B cell (primary cell): ENCODE data around the gene BCDIN3D. TPM values are rescaled to one million over a fixed set of nuclear protein-coding genes. Genes with fewer than 3 reads are reported as not detected.

Experiments used
- ATAC-seq: fragments of 200-7000 bp; cut with Tn5 transposase; one replicate; pipeline ENCODE4 v1.10.0; 2021; ENCODE audit warnings: low read depth, mild to moderate bottlenecking, moderate number of reproducible peaks, moderate library complexity
- CTCF ChIA-PET: fragments of 350-600 bp; sonication (Branson Sonifier 250); formaldehyde crosslinking; loops from one replicate; lab custom pipeline; 2021; ENCODE audit warnings: antibody characterized with exemption, inconsistent platforms; lab: Charles Lee
- POLR2A ChIA-PET: fragments of 350-600 bp; sonication (Branson Sonifier 250); formaldehyde crosslinking; loops from one replicate; lab custom pipeline; 2021; ENCODE audit warnings: antibody characterized with exemption; lab: Charles Lee
- DNase-seq: peaks from one replicate; pipeline ENCODE4 v3.0.0; 2013
- H2AFZ ChIP-seq: 2 replicates; pipeline ENCODE4 v1.6.1; 2012; ENCODE audit warnings: mild to moderate bottlenecking, low read depth, low read length; ENCODE audit not compliant: insufficient read depth, poor library complexity, severe bottlenecking
- H3K27ac ChIP-seq, 2 donors: 1 replicate in 1 of 2; 2 replicates in 1 of 2; pipeline ENCODE4 v1.5.1; 2012 to 2013; ENCODE audit warnings: low read length in 2 of 2, mild to moderate bottlenecking in 2 of 2, moderate library complexity in 1 of 2
- H3K27me3 ChIP-seq, 4 experiments: fragments of 200-600 bp in 1 of 4; sonication (generic) in 1 of 4; replicated peaks in 1 of 4; 1 replicate in 2 of 4; 2 replicates in 2 of 4; pipeline versions ENCODE4 v1.6.1 to v1.7.0; 2013 to 2016; ENCODE audit warnings: low read length in 3 of 4, mild to moderate bottlenecking in 2 of 4, mixed read lengths in 1 of 4, moderate library complexity in 1 of 4; ENCODE audit not compliant: insufficient read depth in 4 of 4, control insufficient read depth in 3 of 4; ENCODE audit errors: control extremely low read depth in 1 of 4
- H3K36me3 ChIP-seq, 2 experiments: replicated peaks in 1 of 2; 1 replicate in 1 of 2; 2 replicates in 1 of 2; pipeline versions ENCODE4 v1.6.1 to v1.7.1; 2013; ENCODE audit warnings: low read length in 1 of 2; ENCODE audit not compliant: insufficient read depth in 2 of 2, control insufficient read depth in 1 of 2; ENCODE audit errors: control extremely low read depth in 1 of 2, extremely low read depth in 1 of 2
- H3K4me1 ChIP-seq, 2 donors: fragments of 200-600 bp in 1 of 2; sonication (generic) in 1 of 2; 1 replicate in 1 of 2; 2 replicates in 1 of 2; pipeline versions ENCODE4 v1.5.1 to v1.6.1; 2013 to 2017; ENCODE audit warnings: low read length in 2 of 2; ENCODE audit not compliant: control insufficient read depth in 2 of 2, insufficient read depth in 2 of 2
- H3K4me2 ChIP-seq: replicated peaks from 2 replicates; pipeline ENCODE3; 2012; ENCODE audit warnings: mild to moderate bottlenecking, low read depth, low read length; ENCODE audit not compliant: poor library complexity, severe bottlenecking
- H3K4me3 ChIP-seq, 5 experiments: fragments of 200-600 bp in 1 of 5; sonication (generic) in 1 of 5; 1 replicate in 3 of 5; 2 replicates in 2 of 5; pipeline versions ENCODE4 v1.5.1 to v1.7.0; 2011 to 2016; ENCODE audit warnings: low read length in 4 of 5, mild to moderate bottlenecking in 4 of 5, low read depth in 2 of 5, control low read depth in 1 of 5, moderate library complexity in 1 of 5; ENCODE audit not compliant: insufficient read depth in 1 of 5; ENCODE audit errors: control extremely low read depth in 1 of 5, extremely low read depth in 1 of 5
- H3K79me2 ChIP-seq: fragments of 200-600 bp; sonication (generic); one replicate; pipeline ENCODE4 v1.6.0; 2016; ENCODE audit warnings: low read length; ENCODE audit not compliant: control insufficient read depth, insufficient read depth
- H3K9ac ChIP-seq: fragments of 200-600 bp; sonication (generic); 2 replicates; pipeline ENCODE4 v1.6.1; 2017; ENCODE audit warnings: mild to moderate bottlenecking, low read length, moderate library complexity
- H3K9me3 ChIP-seq, 3 donors: one replicate each; pipeline versions ENCODE4 v1.6.1 to v1.7.1; 2013; ENCODE audit warnings: low read length in 2 of 3; ENCODE audit not compliant: control insufficient read depth in 2 of 3, insufficient read depth in 1 of 3; ENCODE audit errors: control extremely low read depth in 1 of 3
- H4K20me1 ChIP-seq: 2 replicates; pipeline ENCODE4 v1.6.0; 2012; ENCODE audit warnings: mild to moderate bottlenecking, low read length; ENCODE audit not compliant: insufficient read depth, control insufficient read depth, poor library complexity, severe bottlenecking
- H3K27ac Mint-ChIP-seq: one replicate; pipeline ENCODE4 v1.8.0; 2021; ENCODE audit warnings: mixed read lengths
- H3K27me3 Mint-ChIP-seq: one replicate; pipeline ENCODE4 v1.8.0; 2021; ENCODE audit warnings: mixed read lengths
- H3K4me1 Mint-ChIP-seq: one replicate; pipeline ENCODE4 v1.8.0; 2021; ENCODE audit warnings: mixed read lengths
- H3K4me3 Mint-ChIP-seq: one replicate; pipeline ENCODE4 v1.8.0; 2021; ENCODE audit warnings: mixed read lengths
- H3K9me3 Mint-ChIP-seq: one replicate; pipeline ENCODE4 v1.8.0; 2022; ENCODE audit warnings: mixed read lengths; ENCODE audit not compliant: insufficient read depth
- CTCF ChIP-seq: fragments of 200-600 bp; IDR thresholded peaks from one replicate; pipeline ENCODE4 v1.8.0; 2022; ENCODE audit warnings: antibody characterized with exemption, mild to moderate bottlenecking
- EZH2 ChIP-seq: IDR thresholded peaks from 2 replicates; pipeline ENCODE4 v1.6.1; 2012; ENCODE audit warnings: borderline replicate concordance, low read depth, mild to moderate bottlenecking, moderate library complexity, low read length; ENCODE audit not compliant: insufficient read depth, poor library complexity, severe bottlenecking
- WGBS: methylation state at CpG from one replicate; pipeline ENCODE4 v1.1.5; 2013; ENCODE audit warnings: missing lambda C conversion rate; ENCODE audit not compliant: insufficient coverage; 5-methylcytosine and 5-hydroxymethylcytosine counted together
- intact Hi-C: fragments of 100-400 bp; cut with micrococcal nuclease; formaldehyde crosslinking; loops from one replicate; pipeline ENCODE4 v1.10.0; 2022
- polyA plus RNA-seq: library from polyadenylated mRNA; depleted of rRNA; stranded (reverse); fragments of >200 nt; gene quantifications from 2 replicates; pipeline ENCODE4 v1.2.3, GENCODE V29; 2012
- total RNA-seq, 2 donors: library from RNA; stranded (reverse); fragments of 120-200 nt in 1 of 2; gene quantifications; 1 replicate in 1 of 2; 2 replicates in 1 of 2; pipeline versions ENCODE4 v1.2.3 to v1.2.4, GENCODE V29; 2013 to 2022

Gene BCDIN3D
- total and polyA plus RNA-seq, 2 donors (not counting 1 experiment from before 2014, with no cell fraction given) = 2.0 to 17.4 TPM

DNA sequence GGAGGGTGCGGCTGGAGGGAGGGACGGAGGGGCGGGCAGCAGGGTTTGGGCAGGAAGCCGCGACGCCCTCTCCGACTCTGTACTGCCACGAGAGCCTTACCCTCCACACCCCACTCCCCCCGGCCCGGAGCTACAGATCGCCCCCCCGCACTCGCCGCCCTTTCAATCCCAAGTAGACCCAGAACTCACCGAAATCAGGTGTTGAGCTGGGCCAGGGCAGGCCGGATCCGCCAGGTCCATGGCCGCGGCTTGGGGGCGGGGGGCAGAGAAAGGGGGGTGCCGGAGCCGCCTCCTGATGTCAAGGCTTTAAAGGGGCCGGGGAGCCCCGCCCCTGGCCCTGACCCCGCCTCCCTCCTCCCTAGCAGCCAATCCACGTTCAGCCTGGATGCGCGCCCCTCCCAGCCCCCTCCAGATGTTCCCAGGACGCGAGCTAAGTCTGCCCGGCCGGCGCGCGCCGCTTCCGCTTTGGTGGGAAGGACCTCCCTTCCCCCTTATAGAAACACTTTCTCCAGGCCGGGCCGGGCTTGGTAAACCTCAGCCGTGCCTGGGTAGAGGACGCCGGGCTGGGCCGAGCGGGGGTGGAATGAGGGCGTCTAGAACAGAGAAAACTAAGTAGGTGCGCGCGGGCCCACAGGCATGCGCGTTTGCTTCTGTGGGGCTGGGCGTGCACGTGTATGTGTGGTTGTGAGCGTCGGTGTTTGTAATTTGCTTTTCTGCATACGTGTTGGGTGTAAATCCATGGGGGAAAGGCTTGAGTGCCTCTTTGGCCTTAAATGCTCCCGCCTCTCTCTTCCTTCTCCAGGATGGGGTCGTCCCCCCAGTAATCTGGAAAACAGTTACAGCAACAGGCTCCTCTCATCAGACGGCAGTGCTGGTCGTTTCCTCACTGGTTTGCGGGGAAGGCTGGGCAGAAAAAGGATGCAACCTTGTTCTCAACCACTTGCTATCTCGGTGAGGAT is 14.5 kb downstream of the BCDIN3D start, which contains the start of gene NCKAP5L:
TSS of gene NCKAP5L (minus strand) at position 281 of the 959 bp plus-strand sequence. CDS start 24,369 bp downstream, outside the sequence.
- H2AFZ ChIP-seq = peak within 1 kb of the TSS; percentile 89
- Mint-ChIP-seq H3K27me3 (no peaks in the 10 kb centered on the region), H3K27ac (peak within 1 kb of the TSS; percentile 97), H3K9me3 (no peaks in the 10 kb centered on the region), H3K4me3 (peak within 1 kb of the TSS; percentile 99), H3K4me1 (peaks cover 39% of the 10 kb centered on the region)
- H3K4me3 ChIP-seq = peak within 1 kb of the TSS; percentile 60 to 84 (median 73)
- H3K27me3 ChIP-seq = no peaks in the 10 kb centered on the region
- peak within 1 kb of the TSS; percentile 89 for H3K4me2 ChIP-seq
- 1% methylated on average over 45 of the region's 61 CpGs for WGBS
- H3K36me3 ChIP-seq = no peaks in the 10 kb centered on the region
- peaks cover 7% of the 10 kb centered on the region for H4K20me1 ChIP-seq
- no peaks in the 10 kb centered on the region for H3K9me3 ChIP-seq
- ChIA-PET CTCF (interaction anchor here (0.6 to 3.3 kb wide), 13 partner anchors 9 to 470 kb away, joined by 3 to 11 read pairs (median 5); partner anchors contain the start of genes BCDIN3D and TMBIM6), POLR2A (interaction anchor here (0.6 to 2.8 kb wide), 15 partner anchors 10 to 1246 kb away, joined by 3 to 16 read pairs (median 5); partner anchors contain the start of genes BCDIN3D, FAIM2, PRPF40B and TMBIM6)
- no peak for TF ChIP-seq CTCF
- no peak for TF ChIP-seq EZH2
- ATAC-seq (peak; percentile 98), DNase-seq (peak; percentile 96)
- H3K79me2 ChIP-seq = peaks cover 27% of the 10 kb centered on the region
- peak within 1 kb of the TSS; percentile 78 for H3K9ac ChIP-seq
- peaks cover 26% of the 10 kb centered on the region in 2 donors for H3K4me1 ChIP-seq
- peak within 1 kb of the TSS; percentile 36 to 75 for H3K27ac ChIP-seq
- intact Hi-C loops = loop anchor here (1.0 to 5.0 kb wide), 7 partner anchors 11 to 572 kb away; partner anchors contain the start of genes BCDIN3D, LARP4, MCRS1 and PRPF40B
